Activated B cell treated with CpG ODN at 0.5 μM for 24 hours (primary cell): ENCODE data around the gene ERFL. TPM values are rescaled to one million over a fixed set of nuclear protein-coding genes. Genes with fewer than 3 reads are reported as not detected.

Experiments
- ATAC-seq: fragments of 200-7000 bp; cut with Tn5 transposase; one replicate; pipeline ENCODE4 v1.10.0; 2021; ENCODE audit warnings: low read depth, mild to moderate bottlenecking, moderate library complexity
- CTCF ChIA-PET: fragments of 350-600 bp; sonication (Branson Sonifier 250); formaldehyde crosslinking; loops from one replicate; lab custom pipeline; 2021; ENCODE audit warnings: antibody characterized with exemption; lab: Charles Lee
- POLR2A ChIA-PET: fragments of 350-600 bp; sonication (Branson Sonifier 250); formaldehyde crosslinking; loops from one replicate; lab custom pipeline; 2021; ENCODE audit warnings: antibody characterized with exemption; lab: Charles Lee
- DNase-seq: peaks from one replicate; pipeline ENCODE4 v3.0.0; 2022
- H3K27ac Mint-ChIP-seq: one replicate; pipeline ENCODE4 v1.8.0; 2020; ENCODE audit warnings: mixed read lengths
- H3K27me3 Mint-ChIP-seq: one replicate; pipeline ENCODE4 v1.8.0; 2021; ENCODE audit warnings: mixed read lengths
- H3K36me3 Mint-ChIP-seq: one replicate; pipeline ENCODE4 v1.8.0; 2021; ENCODE audit warnings: low read depth, mixed read lengths
- H3K4me1 Mint-ChIP-seq: one replicate; pipeline ENCODE4 v1.8.0; 2021; ENCODE audit warnings: mixed read lengths
- H3K4me3 Mint-ChIP-seq: one replicate; pipeline ENCODE4 v1.8.0; 2020; ENCODE audit warnings: mild to moderate bottlenecking, mixed read lengths
- H3K9me3 Mint-ChIP-seq: one replicate; pipeline ENCODE4 v1.8.0; 2020; ENCODE audit warnings: mixed read lengths
- CTCF ChIP-seq: fragments of 200-600 bp; IDR thresholded peaks from one replicate; pipeline ENCODE4 v1.8.0; 2022; ENCODE audit warnings: antibody characterized with exemption, mild to moderate bottlenecking
- intact Hi-C: fragments of 100-400 bp; cut with micrococcal nuclease; formaldehyde crosslinking; loops from one replicate; pipeline ENCODE4 v1.15.1; 2024
- total RNA-seq: library from RNA; stranded (reverse); gene quantifications from 2 replicates; pipeline ENCODE4 v1.2.3, GENCODE V29; 2022

ERFL gene
- total RNA-seq, 1 donor from 2014 or later = 1.1 TPM

GRCh38 chr19:41921577-41922576 lies 6.4 kb downstream of the ERFL start:
- intact Hi-C loops = loop anchor here (1.0 kb wide), 1 partner anchor 10 kb away; no protein-coding TSS in a partner anchor
- Mint-ChIP-seq H3K4me3 (peak overlapping the region; percentile 25), H3K27ac (peak overlapping the region; percentile 11), H3K27me3 (peaks cover 14% of the 10 kb centered on the region), H3K9me3 (no peaks in the 10 kb centered on the region), H3K36me3 (no peaks in the 10 kb centered on the region), H3K4me1 (peaks cover 20% of the 10 kb centered on the region)
- CTCF ChIA-PET = interaction anchor here (0.6 kb wide), 1 partner anchor 59 kb away, joined by 3 read pairs; no protein-coding TSS in a partner anchor
- peak; percentile 28 for ATAC-seq
- no peak for DNase-seq
- TF ChIP-seq CTCF = no peak
- POLR2A ChIA-PET = interaction anchor here (0.6 to 2.3 kb wide), 3 partner anchors 10 to 1830 kb away, joined by 3 to 7 read pairs (median 3); no protein-coding TSS in a partner anchor

- intact Hi-C loops = loop anchor here (1.0 kb wide), 1 partner anchor 9 kb away; no protein-coding TSS in a partner anchor
Observed at GRCh38 chr19:41920882-41921576, 7.2 kb downstream of the ERFL start.

GRCh38 chr19:41919948-41920712 lies 8.1 kb downstream of the ERFL start:
- no peaks in the 10 kb centered on the region for H3K9me3 Mint-ChIP-seq
- H3K27me3 Mint-ChIP-seq = peaks cover 14% of the 10 kb centered on the region
- H3K27ac Mint-ChIP-seq = no peak overlapping the region
- no peak for ATAC-seq
- H3K4me1 Mint-ChIP-seq = peaks cover 20% of the 10 kb centered on the region
- H3K4me3 Mint-ChIP-seq = no peak overlapping the region
- ChIA-PET CTCF (no interaction called here), POLR2A (interaction anchor here (2.3 kb wide), 1 partner anchor 8 kb away, joined by 7 read pairs; no protein-coding TSS in a partner anchor)
- no peak for TF ChIP-seq CTCF
- intact Hi-C loops = no loop called here
- DNase-seq = no peak
- no peaks in the 10 kb centered on the region for H3K36me3 Mint-ChIP-seq

More at GRCh38 chr19:41920882-41921576, 7.2 kb downstream of the ERFL start:
- Mint-ChIP-seq H3K27ac (peak overlapping the region; percentile 11), H3K27me3 (peaks cover 14% of the 10 kb centered on the region), H3K4me1 (peaks cover 20% of the 10 kb centered on the region), H3K4me3 (peak overlapping the region; percentile 25), H3K36me3 (no peaks in the 10 kb centered on the region), H3K9me3 (no peaks in the 10 kb centered on the region)
- POLR2A ChIA-PET = interaction anchor here (2.3 kb wide), 1 partner anchor 9 kb away, joined by 7 read pairs; no protein-coding TSS in a partner anchor
- TF ChIP-seq CTCF = no peak
- ATAC-seq (peak; percentile 18), DNase-seq (no peak)
- CTCF ChIA-PET = no interaction called here

GRCh38 chr19:41918653-41919244 lies 9.5 kb downstream of the ERFL start:
- Mint-ChIP-seq H3K9me3 (no peaks in the 10 kb centered on the region), H3K4me1 (peaks cover 26% of the 10 kb centered on the region), H3K4me3 (no peak overlapping the region), H3K27me3 (peaks cover 18% of the 10 kb centered on the region), H3K36me3 (no peaks in the 10 kb centered on the region), H3K27ac (no peak overlapping the region)
- no peak for TF ChIP-seq CTCF
- ChIA-PET CTCF (no interaction called here), POLR2A (no interaction called here)
- ATAC-seq (no peak), DNase-seq (no peak)
- intact Hi-C loops = no loop called here
